GM12878 (cell line): ENCODE measurements around the gene TCF7. TPM values are rescaled to one million over a fixed set of nuclear protein-coding genes. Genes with fewer than 3 reads are reported as not detected.

ENCODE experiments used
- ATAC-seq: fragments of 200-7000 bp; cut with Tn5 transposase; 3 replicates; pipeline ENCODE4 v1.9.1; 2020; ENCODE audit warnings: mild to moderate bottlenecking, moderate library complexity
- BruUV-seq: library from RNA; stranded (reverse); fragments of 400-500 nt; replicated peaks from 2 replicates; lab custom pipeline; 2021; lab: Mats Ljungman, UMichigan
- CTCF ChIA-PET: fragments of 300-600 bp; sonication (Branson Sonifier 250); formaldehyde crosslinking; extraction: SDS; loops from one replicate; lab custom pipeline; 2021; ENCODE audit warnings: inconsistent platforms; lab: Yijun Ruan, JAX
- POLR2A ChIA-PET: fragments of 350-600 bp; formaldehyde crosslinking; extraction: SDS; loops from one replicate; lab custom pipeline; 2021; ENCODE audit warnings: inconsistent platforms; lab: Charles Lee
- RAD21 ChIA-PET: fragments of 300-600 bp; sonication (Branson Sonifier 250); formaldehyde crosslinking; loops from one replicate; lab custom pipeline; 2023; ENCODE audit warnings: antibody characterized with exemption; ENCODE audit not compliant: unreplicated experiment; lab: Charles Lee
- SMC1A ChIA-PET: fragments of 300-600 bp; sonication (Branson Sonifier 250); formaldehyde crosslinking; loops from one replicate; lab custom pipeline; 2023; ENCODE audit not compliant: unreplicated experiment, uncharacterized antibody; lab: Charles Lee
- DNase-seq: peaks from one replicate; pipeline ENCODE4 v3.0.0-alpha.2; 2011; ENCODE audit warnings: low read depth, low spot score
- FAIRE-seq: peaks from 3 replicates; lab custom pipeline; 2011; peaks lifted over from hg19 to GRCh38; lab: Jason Lieb, UNC
- H2AFZ ChIP-seq: 2 replicates; pipeline ENCODE4 v1.6.0; 2011; ENCODE audit warnings: low read depth, low read length, control low read depth; ENCODE audit not compliant: control insufficient read depth
- H3K27ac ChIP-seq: 2 replicates; pipeline ENCODE4 v1.5.1; 2011; ENCODE audit warnings: control low read depth; ENCODE audit not compliant: control insufficient read depth, insufficient read depth
- H3K27me3 ChIP-seq, 2 experiments: replicated peaks in 1 of 2; 2 replicates each; pipeline versions ENCODE4 v1.6.0 to v1.6.1; 2011; ENCODE audit warnings: low read length in 1 of 2; ENCODE audit not compliant: control insufficient read depth in 2 of 2, insufficient read depth in 2 of 2
- H3K36me3 ChIP-seq, 2 experiments: 2 replicates each; pipeline ENCODE4 v1.5.1; 2011; ENCODE audit warnings: low read length in 1 of 2; ENCODE audit not compliant: control insufficient read depth in 2 of 2, insufficient read depth in 2 of 2
- H3K4me1 ChIP-seq: 2 replicates; pipeline ENCODE4 v1.6.1; 2011; ENCODE audit warnings: mild to moderate bottlenecking, low read length, moderate library complexity, mixed read lengths; ENCODE audit not compliant: control insufficient read depth, insufficient read depth
- H3K4me2 ChIP-seq: 2 replicates; pipeline ENCODE4 v1.6.0; 2011; ENCODE audit warnings: control low read depth; ENCODE audit not compliant: control insufficient read depth, insufficient read depth
- H3K4me3 ChIP-seq: fragments of 200-600 bp; sonication (generic); 2 replicates; pipeline ENCODE4 v1.5.1; 2016
- H3K79me2 ChIP-seq: 2 replicates; pipeline ENCODE4 v1.6.0; 2011; ENCODE audit warnings: low read length; ENCODE audit not compliant: control insufficient read depth, insufficient read depth
- H3K9ac ChIP-seq: 2 replicates; pipeline ENCODE4 v1.8.0; 2011; ENCODE audit warnings: low read length, control low read depth, mixed read lengths; ENCODE audit not compliant: control insufficient read depth, insufficient read depth
- H3K9me3 ChIP-seq: replicated peaks from 3 replicates; pipeline ENCODE4 v1.5.1; 2011; ENCODE audit warnings: mild to moderate bottlenecking, low read length; ENCODE audit not compliant: control insufficient read depth, insufficient read depth
- H4K20me1 ChIP-seq: 2 replicates; pipeline ENCODE4 v1.6.0; 2011; ENCODE audit not compliant: control insufficient read depth, insufficient read depth
- BACH1 ChIP-seq: fragments of 450-650 bp; IDR thresholded peaks from 2 replicates; pipeline ENCODE4 v1.6.1; 2017; ENCODE audit warnings: mild to moderate bottlenecking, borderline replicate concordance
- JUNB ChIP-seq: IDR thresholded peaks from 2 replicates; pipeline ENCODE4 v1.6.1; 2016; ENCODE audit warnings: antibody characterized with exemption, mild to moderate bottlenecking
- SKIL ChIP-seq: fragments of 450-650 bp; IDR thresholded peaks from 2 replicates; pipeline ENCODE4 v1.6.1; 2017; ENCODE audit warnings: mild to moderate bottlenecking, low read depth, inconsistent platforms; ENCODE audit not compliant: poor library complexity, severe bottlenecking
- WGBS: methylation state at CpG from one replicate; pipeline ENCODE4 v1.1.6; 2016; ENCODE audit warnings: low lambda C conversion rate; ENCODE audit not compliant: insufficient replicate concordance, insufficient coverage; ENCODE audit errors: missing lambda C conversion rate; 5-methylcytosine and 5-hydroxymethylcytosine counted together
- in situ Hi-C: fragments of 300-500 bp; cut with MboI; formaldehyde crosslinking; loops from 9 replicates; pipeline ENCODE4 v1.14.3; 2018; ENCODE audit warnings: mixed read lengths
- intact Hi-C: fragments of 100-400 bp; cut with micrococcal nuclease; formaldehyde crosslinking; loops from one replicate; pipeline ENCODE4 v1.14.2; 2022; ENCODE audit not compliant: unreplicated experiment
- polyA plus RNA-seq, 11 experiments: library from polyadenylated mRNA; depleted of rRNA in 4 of 11; unstranded in 6 of 11; stranded (reverse) in 5 of 11; fragments of >200 nt; fragmentation: Nextera tagmentation in 4 of 11; fragmentation: Illumina TruSeq in 1 of 11; extraction: Ambion mirVana in 4 of 11; extraction: Trizol in 1 of 11; gene quantifications; 1 replicate in 1 of 11; 2 replicates in 10 of 11; pipeline versions ENCODE4 v1.2.1 to v1.2.3, GENCODE V29; 2011 to 2016; ENCODE audit warnings: inconsistent platforms in 2 of 11, missing spikeins in 2 of 11, low read depth in 1 of 11
- total RNA-seq, 4 experiments: library from RNA; depleted of rRNA in 3 of 4; stranded (reverse); fragments of >200 nt in 3 of 4; fragmentation: Illumina TruSeq in 1 of 4; extraction: Trizol in 1 of 4; gene quantifications; 2 replicates each; pipeline versions ENCODE4 v1.2.1 to v1.2.3, GENCODE V29; 2013 to 2021

The TCF7 gene
- total and polyA plus RNA-seq, 10 of the 15 experiments (the other 5 are each of a cell fraction or from before 2014, with no cell fraction given) = 10.0 to 60.2 (median 23.6) TPM

GRCh38 chr5:134132372-134133187 lies 18.1 kb downstream of the TCF7 start (continued):
- TF ChIP-seq SKIL = peak; percentile 89

DNA sequence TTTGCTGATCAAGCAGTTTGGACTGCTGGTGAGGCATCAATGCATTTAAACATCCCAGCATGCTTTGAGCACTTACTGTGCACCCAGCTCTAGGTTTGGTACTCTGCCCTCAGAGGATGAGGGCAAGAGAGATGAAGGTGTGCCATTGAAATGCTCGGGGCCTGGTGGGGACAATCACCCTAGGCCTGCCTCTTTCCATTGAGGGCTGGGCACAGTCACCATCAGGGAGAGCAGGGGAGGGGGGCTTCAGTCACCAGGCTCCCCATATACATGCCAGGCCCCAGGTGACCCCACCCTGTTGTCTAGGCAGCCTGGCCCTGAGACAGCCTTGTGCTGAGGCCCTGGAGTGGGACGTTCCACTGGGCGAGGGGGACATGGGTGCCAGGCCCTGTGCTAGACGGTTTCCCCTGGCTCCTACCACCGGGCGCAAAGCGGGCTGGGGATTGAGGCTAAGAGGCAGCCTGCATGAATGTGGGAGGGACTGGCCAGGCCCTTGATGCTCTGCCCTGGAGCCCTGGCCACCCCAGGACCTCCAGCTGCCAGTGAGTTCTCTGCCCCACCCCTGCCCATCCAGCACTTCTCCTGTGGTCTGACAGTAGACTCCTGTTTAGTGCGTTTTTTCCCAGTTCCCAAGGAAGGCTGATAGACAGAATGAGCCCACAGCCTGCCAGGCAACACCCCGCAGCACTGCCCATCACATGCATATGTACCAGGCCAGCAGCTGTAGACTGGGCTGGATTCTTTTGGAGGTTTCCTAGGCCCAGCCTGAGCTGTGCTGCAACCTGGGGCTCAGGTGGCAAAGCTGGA lies 18.9 kb downstream of the TCF7 start:
- no peaks in the 10 kb centered on the region for H3K27me3 ChIP-seq
- peak overlapping the region; percentile 70 for H3K9ac ChIP-seq
- TSS peak; percentile 37 for BruUV-seq
- H3K36me3 ChIP-seq = peaks cover 12 to 19% of the 10 kb centered on the region in 2 experiments; a peak in 3 of 4 replicates
- H3K4me2 ChIP-seq = peak overlapping the region; percentile 93
- no peaks in the 10 kb centered on the region for H4K20me1 ChIP-seq
- no peaks in the 10 kb centered on the region for H3K9me3 ChIP-seq
- CTCF ChIA-PET = interaction anchor here (1.0 to 24.1 kb wide), 7 partner anchors 12 to 95 kb away, joined by 3 to 792 read pairs (median 8); no protein-coding TSS in a partner anchor
- no peak; the same call in 2 of the 3 replicates for ATAC-seq
- peak overlapping the region; percentile 98 for H3K27ac ChIP-seq
- H3K79me2 ChIP-seq = peaks cover 40% of the 10 kb centered on the region
- in situ Hi-C loops (no loop called here), intact Hi-C loops (loop anchor here (2.0 kb wide), 2 partner anchors 19 to 63 kb away; partner anchors contain the start of gene TCF7)
- H3K4me3 ChIP-seq = peak overlapping the region; percentile 49; the same call in 1 of the 2 replicates
- H3K4me1 ChIP-seq = peaks cover 70% of the 10 kb centered on the region
- SMC1A ChIA-PET = interaction anchor here (1.1 to 21.6 kb wide), 5 partner anchors 8 to 94 kb away, joined by 3 to 441 read pairs (median 6); no protein-coding TSS in a partner anchor
- FAIRE-seq = no peak
- no peak for DNase-seq
- RAD21 ChIA-PET = interaction anchor here (1.1 to 12.6 kb wide), 8 partner anchors 8 to 93 kb away, joined by 3 to 128 read pairs (median 12); partner anchors contain the start of gene TCF7
- H2AFZ ChIP-seq = no peak overlapping the region
- TF ChIP-seq BACH1 (peak; percentile 23; the same call in 1 of the 2 replicates), JUNB (no peak)
- POLR2A ChIA-PET = interaction anchor here (0.5 to 19.5 kb wide), 5 partner anchors 9 to 639 kb away, joined by 3 to 291 read pairs (median 3); partner anchors contain the start of gene TCF7
- 84% methylated on average over 9 of the region's 9 CpGs for WGBS
